SK-N-SH (cell line): Measurements from ENCODE around the gene ADGRG3.

Experiments
- CTCF ChIP-seq: fragments of 200-600 bp; sonication (generic); IDR thresholded peaks from 2 replicates; pipeline ENCODE4 v1.6.1; 2017; ENCODE audit warnings: antibody characterized with exemption, mild to moderate bottlenecking, moderate library complexity
- ELF1 ChIP-seq: IDR thresholded peaks from 2 replicates; pipeline ENCODE4 v1.4.0; 2012
- EZH2phosphoT487 ChIP-seq: fragments of 200-600 bp; sonication (generic); IDR thresholded peaks from 2 replicates; pipeline ENCODE4 v1.6.1; 2017; ENCODE audit warnings: low read depth, mixed run types, mild to moderate bottlenecking, antibody characterized with exemption, moderate library complexity, borderline replicate concordance
- FOXM1 ChIP-seq: IDR thresholded peaks from 2 replicates; pipeline ENCODE4 v1.4.0; 2012; ENCODE audit warnings: low read depth, mild to moderate bottlenecking
- GATA2 ChIP-seq: sonication (generic); formaldehyde crosslinking; IDR thresholded peaks from 2 replicates; pipeline ENCODE4 v1.5.0; 2020; ENCODE audit warnings: mild to moderate bottlenecking, missing genetic modification reagents
- IRF3 ChIP-seq: fragments of 150-350 bp; IDR thresholded peaks from 2 replicates; pipeline ENCODE4 v1.6.1; 2016; ENCODE audit warnings: mild to moderate bottlenecking, low read depth, low read length
- NRF1 ChIP-seq: IDR thresholded peaks from 2 replicates; pipeline ENCODE4 v1.6.1; 2012; ENCODE audit warnings: low read depth, mild to moderate bottlenecking, low read length
- PBX3 ChIP-seq: IDR thresholded peaks from 2 replicates; pipeline ENCODE4; 2012
- POLR2AphosphoS5 ChIP-seq: IDR thresholded peaks from 2 replicates; pipeline ENCODE4 v1.6.1; 2012; ENCODE audit warnings: low read depth, low read length
- RAD21 ChIP-seq: IDR thresholded peaks from 2 replicates; pipeline ENCODE4 v1.6.1; 2012; ENCODE audit warnings: mild to moderate bottlenecking, low read length
- RCOR1 ChIP-seq: fragments of 150-350 bp; IDR thresholded peaks from 2 replicates; pipeline ENCODE4 v1.6.1; 2017; ENCODE audit warnings: antibody characterized with exemption, low read length
- REST ChIP-seq: IDR thresholded peaks from 2 replicates; pipeline ENCODE4 v1.6.1; 2012; ENCODE audit warnings: mild to moderate bottlenecking, low read depth, low read length, moderate library complexity
- ZBTB33 ChIP-seq: IDR thresholded peaks from 2 replicates; pipeline ENCODE4 v1.4.0; 2012; ENCODE audit warnings: low read depth, borderline replicate concordance

GRCh38 chr16:57670196-57670595 is 2.1 kb downstream of the ADGRG3 start:
- no peak for TF ChIP-seq EZH2phosphoT487
- no peak for TF ChIP-seq IRF3
- TF ChIP-seq FOXM1 = no peak
- TF ChIP-seq CTCF = no peak
- TF ChIP-seq GATA2 (CRISPR knock-in tag) = no peak
- TF ChIP-seq ELF1 = no peak
- no peak for TF ChIP-seq POLR2AphosphoS5
- TF ChIP-seq NRF1 = no peak
- no peak for TF ChIP-seq ZBTB33
- no peak for TF ChIP-seq PBX3
- no peak for TF ChIP-seq RAD21
- no peak for TF ChIP-seq REST
- no peak for TF ChIP-seq RCOR1
